SK-N-DZ (cell line): ENCODE measurements around the gene AMER3.

Source experiments
- DNase-seq: peaks from one replicate; pipeline ENCODE4 v3.0.0-alpha.2; 2015; ENCODE audit warnings: low spot score

Gene AMER3

DNA sequence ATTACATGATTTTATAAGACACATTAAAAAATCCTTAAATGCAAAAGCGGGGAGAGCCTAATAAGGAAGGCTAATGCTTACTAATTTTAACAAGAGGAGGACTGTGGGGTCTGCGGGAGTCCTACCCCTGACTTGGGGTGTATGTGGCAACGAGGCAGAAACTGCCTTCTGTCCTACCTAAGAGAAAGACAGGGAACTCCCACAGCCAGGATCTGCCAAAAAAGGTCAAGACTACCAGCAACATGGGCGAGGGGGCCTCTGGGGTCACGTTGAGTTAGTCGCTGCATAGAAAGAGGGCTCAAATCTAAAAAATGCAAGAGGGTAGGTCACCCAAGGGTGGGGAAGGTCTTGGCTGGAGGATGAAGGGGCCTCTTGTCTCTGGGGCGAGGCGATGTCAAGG is 529 bp upstream of the AMER3 start:
- DNase-seq: no peak

DNA sequence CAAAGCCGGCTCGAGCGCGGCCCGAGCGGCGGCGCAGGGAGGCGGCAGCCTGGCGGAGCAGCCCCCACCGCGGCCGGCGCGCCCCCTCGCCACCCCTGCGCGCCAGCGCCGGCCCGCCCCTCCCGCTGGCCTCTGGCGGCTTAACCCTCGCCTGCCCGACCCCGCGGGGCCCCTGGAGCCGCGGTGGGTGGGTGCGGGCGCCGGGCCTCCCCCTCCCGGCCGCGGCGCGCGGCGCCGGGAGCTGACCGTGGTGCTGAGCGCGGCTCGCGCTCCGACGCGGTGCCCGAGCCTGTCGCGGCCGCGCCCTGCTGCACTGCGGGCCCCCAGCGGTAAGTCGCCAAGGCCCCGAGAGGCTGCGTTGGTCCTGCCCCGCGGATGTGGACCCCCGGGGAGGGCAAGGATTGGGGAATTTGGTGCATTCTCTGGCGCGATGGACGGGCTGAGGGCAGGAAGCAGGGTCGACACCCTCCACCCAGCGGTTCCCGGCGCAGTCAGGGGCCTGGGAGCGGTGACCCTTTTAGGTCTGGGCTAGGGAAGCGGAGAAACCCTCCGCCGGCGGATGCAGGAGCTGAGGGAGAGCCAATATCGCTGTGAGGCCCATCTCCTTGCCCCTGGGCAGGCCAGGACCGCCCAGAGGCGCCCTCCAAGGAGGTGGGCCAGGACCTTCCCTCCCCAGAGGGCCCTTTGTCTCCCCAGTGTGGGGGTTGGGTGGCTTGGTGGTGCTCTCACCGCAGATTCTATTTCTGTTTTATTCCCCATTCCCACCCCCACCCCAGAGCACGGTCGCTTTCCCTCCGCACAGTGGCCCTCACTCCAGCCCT is 923 bp downstream of the AMER3 start:
- peak; percentile 45 for DNase-seq

DNA sequence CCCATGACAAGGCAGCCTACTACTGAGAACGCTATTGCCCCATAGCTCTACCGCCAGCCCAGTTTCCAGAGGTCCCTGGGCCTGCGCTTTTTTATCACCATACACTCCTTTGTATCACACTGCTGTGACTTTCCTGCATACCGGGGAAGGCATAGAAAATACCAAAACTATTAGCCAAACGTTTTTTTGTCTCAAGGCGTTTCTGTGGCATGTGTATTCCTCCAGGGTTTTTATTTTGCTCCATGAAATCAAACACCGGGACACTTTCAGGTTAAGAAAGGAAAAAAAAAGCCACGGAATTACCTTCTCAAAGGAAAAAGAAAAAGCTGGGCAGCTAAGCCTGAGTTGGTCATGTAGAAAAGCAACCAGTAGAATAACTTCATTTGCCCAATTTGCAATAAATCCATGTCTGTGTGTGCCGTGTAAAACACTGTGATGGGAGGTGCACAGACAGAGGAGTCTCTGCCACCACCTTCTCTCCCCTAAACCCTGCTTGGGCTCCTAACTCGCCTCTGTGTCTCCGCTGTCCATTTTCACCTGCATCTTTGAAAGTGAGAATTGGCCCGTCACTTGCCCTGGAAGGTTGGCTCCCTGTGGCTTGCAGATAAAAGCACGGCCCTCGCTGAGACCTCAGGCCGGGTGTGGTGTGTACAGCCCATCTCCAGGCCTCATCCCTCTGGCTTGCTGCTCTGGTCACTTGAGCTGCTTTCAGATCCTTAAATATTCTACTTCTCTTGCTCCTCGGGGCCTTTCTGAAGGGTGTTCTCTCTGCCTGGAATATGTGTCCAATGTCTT is 1.7 kb downstream of the AMER3 start:
- DNase-seq: no peak

DNA sequence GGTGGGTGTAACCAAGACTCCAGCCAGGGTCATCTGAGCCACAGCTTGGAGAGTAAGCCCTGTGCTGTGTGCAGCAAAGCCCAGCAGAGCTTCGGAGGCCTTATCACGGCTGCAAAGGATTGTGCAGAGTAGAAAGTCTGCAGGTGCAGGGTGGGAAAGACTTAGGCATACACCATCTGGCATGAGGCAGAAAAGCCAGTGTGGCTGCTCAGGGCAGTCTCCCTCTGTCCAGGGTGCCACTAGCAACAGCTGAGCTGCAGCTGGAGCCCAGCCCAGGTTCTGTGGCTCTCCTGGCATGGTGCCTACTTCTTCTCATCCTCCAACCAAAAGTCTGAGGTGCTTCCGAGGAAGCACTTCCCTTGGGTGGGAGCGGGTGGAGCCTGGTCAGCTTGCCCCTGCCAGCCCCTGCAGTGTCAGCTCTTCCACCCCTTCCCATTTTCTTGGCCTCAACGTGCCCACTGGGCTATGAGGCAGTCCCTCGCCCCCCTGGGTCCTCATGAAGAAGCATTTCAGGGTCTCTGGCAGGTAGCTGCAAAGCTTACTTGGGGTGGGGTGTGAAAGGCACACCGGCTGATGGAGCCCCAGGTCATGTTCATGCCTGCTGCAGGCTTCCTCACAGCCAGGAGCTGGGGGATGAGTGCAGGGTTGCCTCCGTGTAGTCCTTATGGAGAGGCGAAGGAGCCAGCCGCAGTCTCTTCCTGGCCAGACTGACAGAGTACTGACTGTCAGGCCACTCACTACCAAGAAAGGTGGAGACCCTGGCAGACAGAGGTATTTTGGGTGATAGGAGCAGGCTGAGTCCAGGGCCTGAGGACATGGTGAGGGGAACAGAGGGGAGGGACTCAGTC is 4.8 kb downstream of the AMER3 start:
- no peak for DNase-seq

DNA sequence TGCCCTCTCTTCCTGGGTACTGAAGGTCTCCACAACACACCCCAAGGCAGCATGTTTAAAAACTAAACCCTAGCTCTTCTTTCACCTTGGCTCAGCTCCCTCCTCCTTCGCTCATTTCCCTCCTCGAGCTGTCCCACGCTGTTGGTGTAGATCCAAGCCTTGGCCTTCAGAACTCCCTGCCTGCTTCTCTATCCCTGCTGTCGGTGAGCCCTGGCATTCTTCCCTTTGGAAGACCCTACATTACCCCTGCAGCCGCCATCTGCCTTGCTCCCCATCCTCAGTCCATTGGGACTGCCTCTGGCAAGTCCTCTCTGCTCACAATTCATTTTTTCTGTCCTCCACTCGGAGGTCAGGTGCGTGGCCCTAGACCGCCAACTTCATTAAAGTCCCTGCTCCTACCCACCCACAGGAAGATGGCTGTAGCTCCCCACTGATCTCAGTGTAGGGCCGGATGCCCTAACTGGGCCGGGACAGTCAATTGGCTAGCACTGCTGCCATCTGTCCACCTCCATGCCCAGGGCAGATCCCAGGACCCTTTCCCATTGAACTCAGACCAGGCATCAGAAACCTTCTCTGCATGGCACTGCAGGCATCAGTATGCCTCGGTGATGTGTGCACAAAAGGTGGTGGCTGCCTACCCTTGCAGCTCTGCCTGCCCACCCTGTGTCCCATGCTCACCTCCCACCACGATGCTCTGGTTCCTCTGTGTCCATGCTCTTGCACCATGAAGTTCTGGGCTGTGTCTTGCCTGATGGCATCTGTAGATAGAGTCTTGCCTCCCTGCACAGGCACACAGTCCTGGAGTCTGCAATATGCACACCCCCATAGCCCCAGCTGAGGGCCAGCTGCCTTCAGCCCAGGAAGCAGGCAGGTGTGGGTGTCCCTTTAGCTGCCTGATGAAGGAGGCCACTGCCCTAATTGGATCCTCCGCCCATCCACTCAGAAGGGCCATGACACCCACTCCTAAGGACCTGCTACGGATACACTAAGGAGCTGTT is 5.7 kb downstream of the AMER3 start:
- DNase-seq: no peak

- no peak for DNase-seq
Measured at GRCh38 chr2:130762031-130762909, 6.9 kb downstream of the AMER3 start.

GRCh38 chr2:130762910-130763385 is 7.6 kb downstream of the AMER3 start:
- no peak for DNase-seq

DNA sequence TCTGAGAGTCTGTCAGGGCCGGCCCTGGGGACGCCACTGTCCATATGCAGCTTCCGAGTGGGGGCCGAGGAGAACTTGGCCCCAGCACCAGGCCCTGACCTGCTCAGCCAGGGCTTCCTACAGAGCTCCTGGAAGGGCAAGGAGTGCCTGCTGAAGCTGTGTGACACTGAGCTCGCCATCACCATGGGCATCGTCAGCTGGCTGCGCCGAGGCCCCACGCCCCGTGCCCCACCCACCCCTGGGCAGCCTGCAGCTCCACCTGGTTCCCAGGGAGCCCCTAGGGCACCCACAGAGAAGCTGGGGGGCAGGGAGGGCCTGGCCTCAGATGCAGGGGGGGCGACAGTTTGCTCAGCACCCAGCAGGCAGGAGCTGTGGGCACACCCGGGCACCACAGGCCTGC is 8.1 kb downstream of the AMER3 start:
- DNase-seq: no peak

DNA sequence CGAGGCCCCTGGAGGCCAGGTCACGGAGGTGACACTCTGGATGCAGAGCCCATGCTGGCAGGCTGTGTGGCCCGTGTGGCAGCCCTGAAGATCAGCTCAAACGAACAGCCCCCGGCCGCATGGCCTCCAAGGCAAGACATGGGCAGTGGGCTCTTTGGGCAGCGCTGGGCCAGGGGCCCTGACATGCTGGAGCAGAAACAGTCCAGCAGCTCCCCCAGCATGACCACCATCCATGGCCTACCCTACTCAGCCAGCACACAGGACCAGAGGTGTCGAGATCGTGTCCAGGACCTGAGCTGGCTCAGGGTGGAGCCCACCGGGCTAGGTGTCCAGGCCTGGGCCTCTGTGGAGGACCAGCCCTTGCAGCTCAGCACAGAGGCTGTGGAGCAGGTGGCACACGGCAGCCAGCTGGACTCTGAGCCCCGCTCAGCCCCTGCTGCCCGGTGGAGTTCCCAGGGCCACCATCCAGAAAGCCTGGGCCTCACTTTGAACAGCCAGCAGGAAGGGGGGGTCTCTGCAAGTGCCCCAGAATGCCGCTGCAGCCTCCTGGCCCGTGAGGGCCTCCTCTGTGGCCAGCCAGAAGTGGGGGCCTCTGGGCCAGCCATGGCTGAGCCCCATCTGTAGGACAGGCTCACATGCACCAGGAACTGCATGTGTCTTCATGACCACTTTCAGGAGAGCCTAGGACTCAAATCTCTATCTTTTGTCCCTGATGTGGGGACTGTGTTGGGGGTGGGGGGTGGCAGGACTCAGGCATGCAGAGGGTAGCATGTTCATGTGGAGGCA is 8.9 kb downstream of the AMER3 start:
- DNase-seq: no peak

GRCh38 chr2:130764821-130765115 is 9.4 kb downstream of the AMER3 start:
- no peak for DNase-seq

- no peak for DNase-seq
Measured at GRCh38 chr2:130765464-130765863, 10.1 kb downstream of the AMER3 start.

DNA sequence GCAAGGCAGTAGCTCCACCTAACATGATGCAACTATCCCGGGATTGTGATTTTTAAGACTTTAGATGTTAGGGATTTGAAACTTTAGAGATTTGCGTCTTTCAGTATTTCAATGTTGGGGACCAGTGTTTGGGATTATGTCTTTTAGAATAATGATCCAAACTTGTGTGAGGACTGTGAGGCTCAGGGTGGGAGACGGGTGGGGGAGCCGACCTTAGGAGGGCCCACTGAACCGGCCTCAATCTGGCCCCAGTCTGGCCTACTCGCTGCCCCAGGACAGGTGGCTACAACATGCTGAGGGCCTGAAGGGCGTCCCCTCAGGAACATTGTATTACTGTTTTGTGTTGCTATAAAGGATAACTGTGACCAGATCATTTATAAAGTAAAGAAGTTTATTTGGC is 10.7 kb downstream of the AMER3 start:
- no peak for DNase-seq

GRCh38 chr2:130766711-130767407 is 11.5 kb downstream of the AMER3 start:
- DNase-seq: no peak

DNA sequence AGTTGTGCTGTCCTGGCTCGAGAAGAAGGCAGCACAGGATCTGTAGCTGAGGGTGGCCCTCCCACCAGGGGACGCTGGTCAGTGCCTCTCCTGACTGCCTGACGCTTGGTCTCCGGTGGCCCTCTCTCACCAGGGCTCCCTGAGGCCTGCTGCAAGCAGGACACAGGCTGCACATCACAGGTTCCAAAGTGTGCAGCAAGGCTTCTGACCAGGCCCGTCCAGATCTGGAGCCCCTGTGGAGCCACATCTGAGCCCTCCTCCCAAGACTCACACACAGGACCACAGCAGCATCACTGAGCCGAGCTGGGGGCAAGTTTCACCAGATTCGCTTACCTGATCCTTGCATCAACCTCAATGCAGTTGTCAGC is 12.1 kb downstream of the AMER3 start:
- DNase-seq: no peak

- DNase-seq: no peak
Measured at GRCh38 chr2:130768191-130768855, 13.0 kb downstream of the AMER3 start.

DNA sequence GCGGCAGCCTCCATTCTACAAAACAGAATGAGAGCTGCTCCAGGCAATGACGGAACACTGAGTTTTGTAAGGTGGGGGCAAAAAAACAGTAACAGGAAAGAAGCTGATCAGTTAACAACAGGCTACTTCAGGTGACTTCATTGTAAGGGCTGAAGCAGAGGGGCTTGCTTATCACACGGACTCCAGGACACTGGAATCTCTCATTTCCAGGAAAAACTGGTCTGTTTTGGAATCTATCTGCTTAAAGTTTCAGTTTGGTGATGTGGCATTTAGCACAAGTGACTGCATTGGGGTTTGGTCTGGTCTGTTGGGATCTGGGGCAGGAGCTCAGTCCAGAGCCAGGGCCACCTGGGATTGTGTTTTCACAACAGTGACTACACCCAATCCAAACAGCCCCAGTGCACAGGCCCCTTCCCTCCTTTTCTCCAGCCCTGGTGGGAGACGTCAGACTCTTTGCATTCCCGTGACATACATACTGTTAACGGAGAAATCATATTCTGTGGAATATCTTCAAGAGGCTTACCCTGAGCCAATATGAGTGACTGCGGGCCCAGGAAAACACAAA is 14.1 kb downstream of the AMER3 start:
- DNase-seq: no peak

DNA sequence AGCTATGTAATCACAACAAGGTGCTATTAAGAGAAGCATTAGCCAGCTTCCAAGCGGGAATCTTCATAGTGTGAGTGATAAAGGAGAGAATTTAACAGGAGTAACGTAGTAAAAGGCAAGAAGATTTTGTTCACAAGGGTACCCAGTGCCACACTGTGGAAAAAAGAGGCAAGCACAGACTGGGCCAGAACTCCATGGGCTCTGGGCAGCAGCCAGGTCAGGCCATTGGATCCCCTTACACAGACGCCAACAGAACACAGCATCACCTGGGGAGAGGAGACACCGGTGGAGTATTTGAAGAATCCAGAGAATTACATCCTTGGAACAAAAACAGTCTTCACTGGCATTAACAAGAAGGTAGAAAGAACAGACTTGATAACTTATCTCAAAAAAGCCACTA is 21.2 kb downstream of the AMER3 start:
- DNase-seq: no peak

DNA sequence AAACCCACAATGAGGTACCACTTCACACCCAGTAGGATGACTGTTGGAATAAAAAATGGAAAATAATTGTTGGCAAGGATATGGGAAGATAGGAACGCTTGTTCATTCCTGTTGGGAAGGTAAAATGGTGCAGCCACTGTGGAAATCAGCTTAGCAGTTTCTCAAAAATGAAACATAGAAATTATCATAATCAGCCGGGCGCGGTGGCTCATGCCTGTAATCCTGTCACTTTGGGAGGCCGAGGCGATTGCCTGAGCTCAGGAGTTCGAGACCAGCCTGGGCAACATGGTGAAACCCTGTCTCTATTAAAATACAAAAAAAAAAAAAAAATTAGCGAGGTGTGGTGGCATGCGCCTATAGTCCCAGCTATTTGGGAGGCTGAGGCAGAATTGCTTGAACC is 23.4 kb downstream of the AMER3 start:
- no peak for DNase-seq
